WTC11 (cell line): Measurements from ENCODE around the gene WDR59.

Source experiments
- SP1 ChIP-seq: sonication (generic); formaldehyde crosslinking; conservative IDR thresholded peaks from 2 replicates; pipeline ENCODE4 v1.8.1; 2022; ENCODE audit warnings: missing genetic modification reagents
- ZNF263 ChIP-seq: sonication (generic); formaldehyde crosslinking; IDR thresholded peaks from 2 replicates; pipeline ENCODE4 v1.8.1; 2022; ENCODE audit warnings: low read depth, mild to moderate bottlenecking, moderate library complexity, missing genetic modification reagents
- TF ChIP-seq, protein P1 (sequence below): sonication (generic); formaldehyde crosslinking; IDR thresholded peaks from 2 replicates; pipeline ENCODE4 v1.8.0; 2023; ENCODE audit warnings: missing genetic modification reagents

DNA sequence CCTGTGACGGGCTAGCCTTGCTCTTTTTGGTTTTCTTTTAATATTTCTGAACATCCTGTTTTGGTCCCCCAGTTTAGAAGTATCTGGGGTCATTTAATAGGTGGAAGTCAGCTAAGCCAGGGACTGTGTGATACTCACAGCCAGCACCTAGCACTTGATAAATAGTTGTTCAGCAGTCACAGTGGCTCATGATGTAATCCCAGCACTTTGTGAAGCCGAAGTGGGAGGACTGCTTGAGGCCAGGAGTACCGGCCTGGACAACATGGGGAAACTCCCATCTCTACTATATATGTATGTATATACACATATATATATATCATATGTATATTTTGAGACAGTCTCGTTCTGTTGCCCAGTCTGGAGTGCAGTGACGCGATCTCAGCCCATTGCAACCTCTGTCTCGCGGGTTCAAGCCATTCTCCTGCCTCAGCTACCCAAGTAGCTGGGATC lies 12.1 kb upstream of the WDR59 start:
- TF ChIP-seq, protein P1, sequence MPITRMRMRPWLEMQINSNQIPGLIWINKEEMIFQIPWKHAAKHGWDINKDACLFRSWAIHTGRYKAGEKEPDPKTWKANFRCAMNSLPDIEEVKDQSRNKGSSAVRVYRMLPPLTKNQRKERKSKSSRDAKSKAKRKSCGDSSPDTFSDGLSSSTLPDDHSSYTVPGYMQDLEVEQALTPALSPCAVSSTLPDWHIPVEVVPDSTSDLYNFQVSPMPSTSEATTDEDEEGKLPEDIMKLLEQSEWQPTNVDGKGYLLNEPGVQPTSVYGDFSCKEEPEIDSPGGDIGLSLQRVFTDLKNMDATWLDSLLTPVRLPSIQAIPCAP (CRISPR knock-in tag): no peak
- TF ChIP-seq SP1 (CRISPR knock-in tag): no peak
- no peak for TF ChIP-seq ZNF263 (CRISPR knock-in tag)
